ENCODE results near the gene RAC2.

DNA sequence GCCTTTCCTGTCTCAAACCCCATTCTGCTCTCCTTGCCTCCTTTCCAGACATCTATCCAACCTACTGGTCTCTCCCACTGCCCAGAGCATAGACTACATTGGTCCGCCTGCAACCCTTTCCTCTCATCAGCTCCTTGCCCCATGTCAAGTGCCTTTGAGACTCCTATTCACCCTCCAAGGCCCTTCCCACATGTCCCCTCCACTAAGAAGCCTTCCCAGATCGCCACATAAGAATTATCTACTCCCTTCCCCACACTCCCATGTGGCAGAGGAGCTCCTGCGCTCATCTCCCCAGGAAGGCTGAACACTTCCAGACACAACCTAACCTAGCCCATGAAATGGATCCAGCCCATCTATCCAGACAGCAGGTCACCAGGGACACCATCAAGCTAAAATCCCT lies 66.3 kb downstream of the RAC2 start:
- no peak for TF ChIP-seq POLR2A (IDR thresholded peaks at IDR 0.05)
- TF ChIP-seq, protein P1, sequence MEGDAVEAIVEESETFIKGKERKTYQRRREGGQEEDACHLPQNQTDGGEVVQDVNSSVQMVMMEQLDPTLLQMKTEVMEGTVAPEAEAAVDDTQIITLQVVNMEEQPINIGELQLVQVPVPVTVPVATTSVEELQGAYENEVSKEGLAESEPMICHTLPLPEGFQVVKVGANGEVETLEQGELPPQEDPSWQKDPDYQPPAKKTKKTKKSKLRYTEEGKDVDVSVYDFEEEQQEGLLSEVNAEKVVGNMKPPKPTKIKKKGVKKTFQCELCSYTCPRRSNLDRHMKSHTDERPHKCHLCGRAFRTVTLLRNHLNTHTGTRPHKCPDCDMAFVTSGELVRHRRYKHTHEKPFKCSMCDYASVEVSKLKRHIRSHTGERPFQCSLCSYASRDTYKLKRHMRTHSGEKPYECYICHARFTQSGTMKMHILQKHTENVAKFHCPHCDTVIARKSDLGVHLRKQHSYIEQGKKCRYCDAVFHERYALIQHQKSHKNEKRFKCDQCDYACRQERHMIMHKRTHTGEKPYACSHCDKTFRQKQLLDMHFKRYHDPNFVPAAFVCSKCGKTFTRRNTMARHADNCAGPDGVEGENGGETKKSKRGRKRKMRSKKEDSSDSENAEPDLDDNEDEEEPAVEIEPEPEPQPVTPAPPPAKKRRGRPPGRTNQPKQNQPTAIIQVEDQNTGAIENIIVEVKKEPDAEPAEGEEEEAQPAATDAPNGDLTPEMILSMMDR (IDR thresholded peaks at IDR 0.05) = no peak
